GM20000 (cell line): ENCODE measurements around the gene LRP1.

Experiments used
- DNase-seq: peaks from one replicate; pipeline ENCODE4 v3.0.0; 2012; ENCODE audit warnings: low spot score
- CTCF ChIP-seq: IDR thresholded peaks from 2 replicates; pipeline ENCODE4 v1.5.1; 2012; ENCODE audit warnings: mild to moderate bottlenecking, control low read depth; ENCODE audit errors: extremely low read depth, missing control alignments

Gene LRP1

GRCh38 chr12:57202321-57202720 lies 74.0 kb downstream of the LRP1 start:
- DNase-seq: no peak
- no peak for TF ChIP-seq CTCF

GRCh38 chr12:57203201-57203600 lies 74.9 kb downstream of the LRP1 start:
- no peak for TF ChIP-seq CTCF

DNA sequence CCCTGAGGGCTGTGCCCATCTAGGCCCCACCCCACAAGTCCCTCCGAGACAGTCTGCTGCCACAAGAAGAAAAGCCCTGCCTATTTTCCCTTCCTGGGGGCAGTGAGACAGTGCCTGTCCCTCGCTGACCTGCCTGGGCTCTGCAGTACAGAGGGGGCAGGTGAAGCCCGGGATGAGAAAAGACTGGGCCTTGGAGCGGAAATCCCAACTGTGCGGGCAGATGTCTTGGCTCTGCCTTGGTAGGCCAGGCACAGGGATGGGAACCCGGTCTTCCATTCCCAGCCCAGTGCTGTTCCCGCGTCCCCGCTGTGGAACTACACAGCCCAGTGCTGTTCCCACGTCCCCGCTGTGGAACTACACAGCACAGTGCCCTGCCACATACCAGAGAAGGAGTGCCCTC lies 75.5 kb downstream of the LRP1 start:
- no peak for DNase-seq
- TF ChIP-seq CTCF: no peak

More at GRCh38 chr12:57203201-57203600, 74.9 kb downstream of the LRP1 start:
- DNase-seq: no peak

- no peak for TF ChIP-seq CTCF
- DNase-seq: no peak
These were observed 76.2 kb downstream of the LRP1 start for GRCh38 chr12:57204454-57204853.

GRCh38 chr12:57205186-57205585 lies 76.9 kb downstream of the LRP1 start:
- DNase-seq: no peak
- TF ChIP-seq CTCF: no peak

DNA sequence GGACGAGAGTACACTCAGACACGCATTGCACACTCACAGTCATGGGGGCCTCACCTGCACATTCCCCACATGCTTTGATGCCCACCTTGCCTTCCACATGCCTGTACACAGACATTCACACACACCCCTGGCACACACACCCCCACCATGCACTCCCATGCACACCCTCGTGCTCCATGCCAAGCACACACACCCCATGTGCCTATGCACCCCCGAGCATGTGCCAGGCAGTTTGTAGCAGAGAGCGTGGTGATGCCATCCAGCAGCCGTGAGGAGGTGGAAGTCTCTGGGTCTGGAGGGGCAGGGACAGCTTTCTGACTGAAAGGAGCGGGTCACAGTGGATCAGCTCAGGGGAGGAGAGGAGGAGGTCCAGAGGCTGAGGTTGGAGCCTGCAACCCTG lies 77.6 kb downstream of the LRP1 start:
- no peak for DNase-seq
- no peak for TF ChIP-seq CTCF

- TF ChIP-seq CTCF: no peak
These were observed 79.7 kb downstream of the LRP1 start for GRCh38 chr12:57207731-57208630.

More at GRCh38 chr12:57207731-57208630, 79.7 kb downstream of the LRP1 start:
- no peak for DNase-seq
